ENCODE measurements around the gene ZNF19. TPM values are rescaled to one million over a fixed set of nuclear protein-coding genes. Genes with fewer than 3 reads are reported as not detected.
A peak's percentile ranks its signal among the peaks of the same experiment; 100 is the strongest.

ZNF19 gene
- 18.3 TPM for total RNA-seq
- long read RNA-seq, partial matches to known transcripts: 2 of 8 reads
- long read RNA-seq, other reads (novel, unspliced or antisense): 5 of 8 reads

GRCh38 chr16:71489122-71489521, at the start of gene ZNF19:
TSS of gene ZNF19 (minus strand) at chr16:71489324. CDS start at chr16:71482114, 7,210 bp downstream.
- no peaks in the 10 kb centered on the region for H3K36me3 ChIP-seq
- TF ChIP-seq CTCF (IDR thresholded peaks at IDR 0.05): no peak
- intact Hi-C loops (cut with DNase I): no loop called here
- ATAC-seq: no peak
- no peaks in the 10 kb centered on the region for H3K27me3 ChIP-seq (ENCODE audit: low read depth)
- DNase-seq: no peak
- H3K4me1 ChIP-seq: peaks cover 5% of the 10 kb centered on the region
- H3K4me3 ChIP-seq: no peak within 1 kb of the TSS
- H3K9me3 ChIP-seq: no peaks in the 10 kb centered on the region
- no peak within 1 kb of the TSS for H3K27ac ChIP-seq

GRCh38 chr16:71537643-71538042, 48.5 kb upstream of the ZNF19 start:
- Histone ChIP-seq H3K27ac (no peak overlapping the region), H3K4me3 (no peak overlapping the region), H3K36me3 (no peaks in the 10 kb centered on the region), H3K27me3 (ENCODE audit: low read depth) (no peaks in the 10 kb centered on the region), H3K4me1 (no peaks in the 10 kb centered on the region), H3K9me3 (no peaks in the 10 kb centered on the region)
- ATAC-seq: peak; percentile 54 to 78
- no peak for DNase-seq
- intact Hi-C loops (cut with DNase I): no loop called here
- TF ChIP-seq CTCF (IDR thresholded peaks at IDR 0.05): peak; percentile 41

GRCh38 chr16:71536752-71537499, 47.8 kb upstream of the ZNF19 start:
- H3K36me3 ChIP-seq: no peaks in the 10 kb centered on the region
- no peak overlapping the region for H3K4me3 ChIP-seq
- H3K4me1 ChIP-seq: no peaks in the 10 kb centered on the region
- peak in 1 of 2 donors; percentile 20 for ATAC-seq
- H3K9me3 ChIP-seq: no peaks in the 10 kb centered on the region
- H3K27ac ChIP-seq: no peak overlapping the region
- no peak for TF ChIP-seq CTCF (IDR thresholded peaks at IDR 0.05)
- no peaks in the 10 kb centered on the region for H3K27me3 ChIP-seq (ENCODE audit: low read depth)
- DNase-seq: no peak
- intact Hi-C loops (cut with DNase I): no loop called here

- ATAC-seq: no peak
- no peaks in the 10 kb centered on the region for H3K9me3 ChIP-seq
- H3K36me3 ChIP-seq: no peaks in the 10 kb centered on the region
- no peak for TF ChIP-seq CTCF (IDR thresholded peaks at IDR 0.05)
- H3K4me1 ChIP-seq: no peaks in the 10 kb centered on the region
- no peak overlapping the region for H3K4me3 ChIP-seq
- intact Hi-C loops (cut with DNase I): no loop called here
- no peak for DNase-seq
- H3K27ac ChIP-seq: no peak overlapping the region
- H3K27me3 ChIP-seq (ENCODE audit: low read depth): no peaks in the 10 kb centered on the region
Observed at GRCh38 chr16:71532366-71532765, 43.2 kb upstream of the ZNF19 start.

- Histone ChIP-seq H3K4me1 (no peaks in the 10 kb centered on the region), H3K27ac (no peak overlapping the region), H3K27me3 (ENCODE audit: low read depth) (no peaks in the 10 kb centered on the region), H3K9me3 (no peaks in the 10 kb centered on the region), H3K36me3 (no peaks in the 10 kb centered on the region), H3K4me3 (no peak overlapping the region)
- DNase-seq: no peak
- TF ChIP-seq CTCF (IDR thresholded peaks at IDR 0.05): no peak
- ATAC-seq: no peak
- intact Hi-C loops (cut with DNase I): no loop called here
Observed at GRCh38 chr16:71528863-71529262, 39.7 kb upstream of the ZNF19 start.
